Bronchial epithelial cell (primary cell): Measurements from ENCODE around the gene ICAM1. TPM values are rescaled to one million over a fixed set of nuclear protein-coding genes. Genes with fewer than 3 reads are reported as not detected.

Experiments used
- DNase-seq: peaks from one replicate; pipeline ENCODE4 v3.0.0-alpha.2; 2010; ENCODE audit warnings: low read depth
- FAIRE-seq: peaks from 2 replicates; lab custom pipeline; 2011; peaks lifted over from hg19 to GRCh38; lab: Jason Lieb, UNC
- H3K27me3 ChIP-seq: 2 replicates; pipeline ENCODE4 v1.5.1; 2011; ENCODE audit warnings: low read length; ENCODE audit not compliant: control insufficient read depth, insufficient read depth
- H3K36me3 ChIP-seq: 2 replicates; pipeline ENCODE4 v1.5.1; 2011; ENCODE audit warnings: low read length; ENCODE audit not compliant: control insufficient read depth, insufficient read depth
- H3K4me3 ChIP-seq: 2 replicates; pipeline ENCODE4 v1.5.1; 2011; ENCODE audit warnings: mild to moderate bottlenecking, low read depth, low read length, control low read depth
- total RNA-seq: library from RNA; depleted of rRNA; stranded (reverse); fragments of >200 nt; gene quantifications from 2 replicates; pipeline ENCODE4 v1.2.1, GENCODE V29; 2014
- TF ChIP-seq, protein P1 (sequence below): IDR thresholded peaks from 2 replicates; pipeline ENCODE4 v1.5.1; 2011; ENCODE audit warnings: mild to moderate bottlenecking, moderate library complexity, low read length, control low read depth, inconsistent platforms; ENCODE audit not compliant: insufficient read depth, severe bottlenecking

ICAM1 gene
- total RNA-seq, 1 donor from 2014 or later = 0.79 TPM

DNA sequence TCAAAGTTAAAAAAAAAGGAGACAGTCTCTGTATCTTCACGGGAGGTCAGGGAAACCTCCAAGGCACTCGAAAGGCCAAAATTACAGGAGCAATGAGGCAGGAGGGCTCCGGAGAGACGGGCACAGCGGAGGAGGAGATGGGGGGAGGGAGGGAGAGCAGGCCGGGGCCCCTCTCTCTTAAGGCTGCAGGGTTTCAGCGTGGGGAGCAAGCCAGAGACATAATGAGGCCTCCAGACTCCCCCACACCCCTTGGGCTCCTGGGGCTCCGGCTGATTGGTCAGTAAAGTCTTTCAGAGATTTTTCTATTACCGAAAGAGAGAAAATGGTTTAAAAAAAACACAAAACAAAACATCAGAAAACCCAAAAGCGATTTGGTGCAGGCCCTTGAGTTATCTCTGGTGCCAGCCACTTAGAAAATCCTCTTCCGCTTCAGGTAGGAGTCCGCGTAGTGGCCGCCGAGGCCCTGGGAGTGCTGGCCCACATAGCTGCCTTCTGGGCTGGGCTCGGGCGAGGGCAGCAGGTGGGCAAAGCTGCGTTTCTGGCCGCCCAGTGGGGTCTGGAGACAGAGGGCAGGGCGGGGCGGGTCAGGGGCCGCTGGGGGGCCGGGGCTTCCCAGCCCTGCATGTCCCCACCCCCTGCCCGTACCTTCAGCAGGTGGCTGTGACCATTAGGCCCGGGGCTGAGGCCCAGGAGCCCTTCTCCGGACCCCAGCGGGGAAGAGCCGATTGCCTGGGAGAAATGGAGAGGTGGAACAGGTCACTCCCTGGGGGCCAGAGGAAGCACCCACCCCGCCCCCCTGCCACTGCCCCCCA lies 46.3 kb downstream of the ICAM1 start:
- Histone ChIP-seq H3K27me3 (no peaks in the 10 kb centered on the region), H3K4me3 (no peak overlapping the region), H3K36me3 (peaks cover 22% of the 10 kb centered on the region)
- FAIRE-seq (no peak), DNase-seq (no peak)
- TF ChIP-seq, protein P1, sequence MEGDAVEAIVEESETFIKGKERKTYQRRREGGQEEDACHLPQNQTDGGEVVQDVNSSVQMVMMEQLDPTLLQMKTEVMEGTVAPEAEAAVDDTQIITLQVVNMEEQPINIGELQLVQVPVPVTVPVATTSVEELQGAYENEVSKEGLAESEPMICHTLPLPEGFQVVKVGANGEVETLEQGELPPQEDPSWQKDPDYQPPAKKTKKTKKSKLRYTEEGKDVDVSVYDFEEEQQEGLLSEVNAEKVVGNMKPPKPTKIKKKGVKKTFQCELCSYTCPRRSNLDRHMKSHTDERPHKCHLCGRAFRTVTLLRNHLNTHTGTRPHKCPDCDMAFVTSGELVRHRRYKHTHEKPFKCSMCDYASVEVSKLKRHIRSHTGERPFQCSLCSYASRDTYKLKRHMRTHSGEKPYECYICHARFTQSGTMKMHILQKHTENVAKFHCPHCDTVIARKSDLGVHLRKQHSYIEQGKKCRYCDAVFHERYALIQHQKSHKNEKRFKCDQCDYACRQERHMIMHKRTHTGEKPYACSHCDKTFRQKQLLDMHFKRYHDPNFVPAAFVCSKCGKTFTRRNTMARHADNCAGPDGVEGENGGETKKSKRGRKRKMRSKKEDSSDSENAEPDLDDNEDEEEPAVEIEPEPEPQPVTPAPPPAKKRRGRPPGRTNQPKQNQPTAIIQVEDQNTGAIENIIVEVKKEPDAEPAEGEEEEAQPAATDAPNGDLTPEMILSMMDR = no peak

DNA sequence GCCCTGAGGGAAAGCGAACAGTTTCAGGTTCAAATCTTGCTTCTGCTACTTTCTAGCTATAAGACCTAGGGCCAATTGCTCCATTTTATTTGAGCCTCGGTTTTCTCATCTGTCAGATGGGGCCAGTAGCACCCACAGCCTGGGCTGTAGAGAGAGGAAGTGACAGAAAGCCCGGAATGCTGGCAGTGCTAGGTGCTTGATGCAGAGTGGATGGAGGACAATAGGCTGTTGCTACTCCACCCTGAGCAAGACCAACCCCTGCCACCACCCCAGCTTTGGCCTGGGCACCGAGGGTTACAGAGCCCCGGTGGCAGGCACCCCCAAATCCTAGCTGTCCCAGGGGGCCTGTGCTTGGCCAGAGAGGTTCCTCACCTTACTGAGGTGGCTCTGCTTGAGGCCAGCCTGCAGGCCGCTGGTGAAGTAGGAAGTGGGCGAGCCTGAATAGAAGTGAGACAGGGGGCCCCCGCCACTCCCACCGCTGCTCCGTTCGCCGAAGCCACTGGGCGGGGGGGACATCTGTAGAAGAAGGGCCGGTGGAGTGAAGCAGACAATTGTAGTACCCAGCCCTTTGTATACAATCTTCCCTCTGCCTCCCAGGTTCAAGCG lies 47.0 kb downstream of the ICAM1 start:
- Histone ChIP-seq H3K4me3 (no peak overlapping the region), H3K27me3 (no peaks in the 10 kb centered on the region), H3K36me3 (peaks cover 28% of the 10 kb centered on the region)
- FAIRE-seq (no peak), DNase-seq (no peak)
- TF ChIP-seq, protein P1 = no peak

DNA sequence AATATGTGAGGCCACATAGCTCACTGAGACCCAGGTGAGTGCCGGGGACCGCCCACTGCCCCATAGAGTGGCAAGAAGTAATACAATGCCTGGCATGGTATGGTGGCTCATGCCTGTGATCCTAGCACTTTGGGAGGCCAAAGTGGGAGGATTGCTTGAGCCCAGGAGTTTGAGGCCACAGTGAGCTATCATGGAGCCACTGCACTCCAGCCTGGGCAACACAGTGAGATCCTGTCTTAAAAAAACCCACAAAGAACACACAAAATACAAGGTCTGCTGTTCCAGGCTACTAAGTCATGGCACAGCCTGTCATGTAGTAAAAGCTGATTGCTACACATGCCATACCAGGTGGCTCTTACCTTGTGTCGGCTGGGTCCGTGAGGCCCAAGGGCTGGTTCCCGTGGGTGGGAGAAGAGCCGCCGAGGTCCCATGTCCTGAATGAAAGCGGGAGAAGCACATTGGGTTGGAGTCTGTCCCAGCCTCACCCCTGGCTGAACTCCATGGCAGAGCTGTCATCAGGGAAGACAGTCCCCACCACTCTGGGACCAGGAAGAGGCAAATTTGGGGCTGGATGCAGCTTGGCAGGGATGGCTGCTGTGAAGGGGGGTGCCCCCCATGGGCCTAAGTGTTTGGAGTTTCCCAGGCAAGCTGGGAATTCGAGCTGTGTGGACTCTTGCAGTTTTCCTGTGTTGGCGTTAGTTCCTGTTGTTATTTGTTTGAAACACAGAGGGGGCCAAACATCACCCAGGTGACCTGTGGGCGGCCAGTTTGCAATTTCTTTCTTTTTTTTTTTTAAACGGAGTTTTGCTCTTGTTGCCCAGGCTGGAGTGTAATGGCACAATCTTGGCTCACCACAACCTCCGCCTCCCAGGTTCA lies 48.1 kb downstream of the ICAM1 start:
- FAIRE-seq (no peak), DNase-seq (no peak)
- Histone ChIP-seq H3K36me3 (peaks cover 29% of the 10 kb centered on the region), H3K4me3 (no peak overlapping the region), H3K27me3 (no peaks in the 10 kb centered on the region)
- TF ChIP-seq, protein P1 = no peak

DNA sequence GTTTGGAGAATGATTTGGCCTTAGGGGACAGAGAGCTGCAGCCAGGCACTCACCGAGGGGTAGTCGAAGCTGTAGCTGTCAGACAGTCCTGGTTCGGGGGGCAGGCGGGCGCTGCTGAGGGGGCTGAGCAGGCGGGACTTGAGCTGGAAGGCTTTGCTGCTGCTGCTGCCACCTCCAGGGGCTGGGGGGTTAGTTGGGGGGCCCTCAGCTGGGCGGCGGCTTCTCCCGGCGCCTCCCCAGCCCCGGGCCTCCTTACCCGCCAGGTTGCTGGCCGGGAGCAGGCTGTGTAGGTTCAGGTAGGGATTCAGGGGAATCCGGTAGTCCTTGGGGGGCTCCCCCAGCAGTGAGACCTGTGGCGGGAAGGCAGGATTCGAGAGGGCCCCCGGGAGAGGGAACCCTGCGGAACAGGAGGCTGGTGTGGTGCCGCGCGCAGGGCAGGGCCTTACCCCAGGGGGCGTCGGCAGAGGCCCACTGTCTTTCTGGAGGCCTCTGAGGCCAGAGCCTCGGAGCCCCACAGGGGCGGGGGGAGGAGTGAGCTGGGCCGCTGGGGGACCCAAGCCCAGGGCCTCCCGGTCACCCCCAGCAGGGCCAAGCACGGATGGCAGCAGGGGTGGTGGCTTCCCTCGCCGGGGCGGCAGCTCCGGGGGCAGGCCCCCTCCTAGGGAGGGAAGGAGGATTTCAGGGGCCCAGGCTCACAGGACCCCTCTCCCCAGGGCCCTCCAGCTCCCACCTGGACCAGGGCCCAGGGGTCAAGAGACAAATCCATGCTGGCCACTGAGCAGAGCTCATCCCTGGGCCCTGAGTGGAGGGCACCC lies 49.9 kb downstream of the ICAM1 start:
- FAIRE-seq (no peak), DNase-seq (no peak)
- H3K27me3 ChIP-seq = no peaks in the 10 kb centered on the region
- peaks cover 35% of the 10 kb centered on the region for H3K36me3 ChIP-seq
- TF ChIP-seq, protein P1 = no peak
- H3K4me3 ChIP-seq = no peak overlapping the region

DNA sequence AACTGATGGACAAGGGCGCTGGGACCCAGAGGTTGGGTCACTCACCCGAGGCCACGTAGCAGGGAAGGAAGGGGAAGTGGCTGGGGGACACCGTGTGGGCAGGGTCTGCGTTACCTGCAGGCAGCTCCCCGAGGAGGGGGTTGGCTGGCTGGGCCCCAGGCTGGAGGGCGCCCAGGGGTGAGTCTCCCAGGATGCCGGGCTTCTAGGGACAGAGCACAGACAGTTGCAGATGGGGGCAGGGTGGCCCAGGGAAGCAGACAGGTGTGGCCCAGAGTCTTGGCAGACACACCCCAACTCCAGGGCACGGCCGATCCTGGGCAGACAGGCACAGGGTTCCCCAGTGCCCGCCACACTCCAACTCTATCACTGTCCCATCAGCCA lies 50.5 kb downstream of the ICAM1 start:
- DNase-seq (no peak), FAIRE-seq (no peak)
- H3K27me3 ChIP-seq = no peaks in the 10 kb centered on the region
- peaks cover 37% of the 10 kb centered on the region for H3K36me3 ChIP-seq
- TF ChIP-seq, protein P1 = no peak
- H3K4me3 ChIP-seq = no peak overlapping the region
